GM10266 (cell line): Measurements from ENCODE around the gene TRAM2.

Experiments used
- DNase-seq: peaks from one replicate; pipeline ENCODE4 v3.0.0; 2012; ENCODE audit errors: extremely low spot score
- CTCF ChIP-seq: IDR thresholded peaks from 2 replicates; pipeline ENCODE4 v1.5.1; 2012; ENCODE audit warnings: mild to moderate bottlenecking, low read depth; ENCODE audit not compliant: control insufficient read depth, insufficient read depth; ENCODE audit errors: missing control alignments

TRAM2 gene

GRCh38 chr6:52574709-52575501 lies 2.0 kb downstream of the TRAM2 start:
- DNase-seq = peak; percentile 75
- no peak for TF ChIP-seq CTCF

- TF ChIP-seq CTCF = no peak
- no peak for DNase-seq
These were observed 3.6 kb downstream of the TRAM2 start for GRCh38 chr6:52573295-52573694.

GRCh38 chr6:52572536-52572935 lies 4.3 kb downstream of the TRAM2 start:
- DNase-seq = no peak
- TF ChIP-seq CTCF = no peak

GRCh38 chr6:52571099-52571755 lies 5.6 kb downstream of the TRAM2 start:
- no peak for TF ChIP-seq CTCF

GRCh38 chr6:52570291-52570700 lies 6.6 kb downstream of the TRAM2 start:
- no peak for TF ChIP-seq CTCF
- DNase-seq = no peak

More at GRCh38 chr6:52571099-52571755, 5.6 kb downstream of the TRAM2 start:
- DNase-seq = no peak

GRCh38 chr6:52568320-52568719 lies 8.5 kb downstream of the TRAM2 start:
- no peak for TF ChIP-seq CTCF
- DNase-seq = no peak

- TF ChIP-seq CTCF = no peak
- DNase-seq = no peak
These were observed 10.0 kb downstream of the TRAM2 start for GRCh38 chr6:52566853-52567279.
